ENCODE results near the gene KIT. TPM values are rescaled to one million over a fixed set of nuclear protein-coding genes. Genes with fewer than 3 reads are reported as not detected.

Gene KIT
- polyA plus RNA-seq, 1 donor (not counting 4 experiments of a cell fraction or from before 2014, with no cell fraction given), result 0.01 TPM

DNA sequence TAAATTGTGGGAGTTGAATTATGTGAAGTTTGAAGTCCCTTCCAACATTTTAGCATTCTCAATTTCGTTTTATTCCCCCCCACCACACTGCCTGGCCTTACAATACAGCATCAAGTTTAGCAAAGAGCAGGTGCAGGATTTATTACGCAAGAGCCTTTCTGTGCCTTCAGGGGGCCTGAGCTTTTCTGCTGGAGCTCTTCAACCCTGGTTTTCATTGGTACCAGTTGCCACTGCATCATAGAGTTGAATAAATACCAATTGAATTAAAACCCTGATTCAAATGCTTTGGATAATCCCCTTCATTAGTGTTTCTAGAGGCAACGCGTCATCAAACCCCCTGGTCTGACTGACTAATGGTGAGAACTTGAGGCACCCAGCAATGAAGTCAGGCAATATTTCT lies 43.6 kb upstream of the KIT start:
- Histone ChIP-seq H3K4me3 (ENCODE audit: control insufficient read depth in 2 of 3, extremely low read depth in 1 of 3, insufficient read depth in 2 of 3, low read depth in 1 of 3, low read length in 3 of 3) (no peak overlapping the region), H3K9me3 (ENCODE audit: control insufficient read depth, low read depth, low read length) (no peaks in the 10 kb centered on the region), H3K9me1 (ENCODE audit: control insufficient read depth, extremely low read depth, insufficient read depth, low read length) (no peaks in the 10 kb centered on the region), H3K27ac (ENCODE audit: control insufficient read depth, insufficient read depth, low read length) (no peak overlapping the region), H2AFZ (ENCODE audit: control insufficient read depth, low read length) (no peak overlapping the region), H3K27me3 (ENCODE audit: control insufficient read depth, extremely low read depth, insufficient read depth, low read length) (no peaks in the 10 kb centered on the region), H3K9ac (ENCODE audit: control insufficient read depth, extremely low read depth, insufficient read depth, low read length) (no peak overlapping the region), H3K4me2 (ENCODE audit: control insufficient read depth, extremely low read depth, insufficient read depth, low read depth, low read length) (no peak overlapping the region), H3K36me3 (ENCODE audit: control insufficient read depth in 2 of 2, extremely low read depth in 1 of 2, insufficient read depth in 2 of 2, low read length in 2 of 2) (no peaks in the 10 kb centered on the region), H3K4me1 (ENCODE audit: control insufficient read depth, extremely low read depth, insufficient read depth, low read length) (no peaks in the 10 kb centered on the region), H3K79me2 (ENCODE audit: control insufficient read depth, insufficient read depth, low read length) (no peaks in the 10 kb centered on the region), H4K20me1 (ENCODE audit: control insufficient read depth, extremely low read depth, insufficient read depth, low read length) (no peaks in the 10 kb centered on the region)
- FAIRE-seq (no peak), DNase-seq (ENCODE audit: low read depth, low spot score) (no peak)
- TF ChIP-seq, protein P1, sequence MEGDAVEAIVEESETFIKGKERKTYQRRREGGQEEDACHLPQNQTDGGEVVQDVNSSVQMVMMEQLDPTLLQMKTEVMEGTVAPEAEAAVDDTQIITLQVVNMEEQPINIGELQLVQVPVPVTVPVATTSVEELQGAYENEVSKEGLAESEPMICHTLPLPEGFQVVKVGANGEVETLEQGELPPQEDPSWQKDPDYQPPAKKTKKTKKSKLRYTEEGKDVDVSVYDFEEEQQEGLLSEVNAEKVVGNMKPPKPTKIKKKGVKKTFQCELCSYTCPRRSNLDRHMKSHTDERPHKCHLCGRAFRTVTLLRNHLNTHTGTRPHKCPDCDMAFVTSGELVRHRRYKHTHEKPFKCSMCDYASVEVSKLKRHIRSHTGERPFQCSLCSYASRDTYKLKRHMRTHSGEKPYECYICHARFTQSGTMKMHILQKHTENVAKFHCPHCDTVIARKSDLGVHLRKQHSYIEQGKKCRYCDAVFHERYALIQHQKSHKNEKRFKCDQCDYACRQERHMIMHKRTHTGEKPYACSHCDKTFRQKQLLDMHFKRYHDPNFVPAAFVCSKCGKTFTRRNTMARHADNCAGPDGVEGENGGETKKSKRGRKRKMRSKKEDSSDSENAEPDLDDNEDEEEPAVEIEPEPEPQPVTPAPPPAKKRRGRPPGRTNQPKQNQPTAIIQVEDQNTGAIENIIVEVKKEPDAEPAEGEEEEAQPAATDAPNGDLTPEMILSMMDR (optimal IDR thresholded peaks at IDR 0.05 in 1 of 3, IDR thresholded peaks at IDR 0.05 in 1 of 3, conservative IDR thresholded peaks at IDR 0.05 in 1 of 3; ENCODE audit: extremely low read depth in 1 of 3, insufficient read depth in 2 of 3, low read length in 3 of 3), result no peak
- no peak for TF ChIP-seq EZH2 (IDR thresholded peaks at IDR 0.05; ENCODE audit: low read length)
- dilution Hi-C loops (cut with MboI; ENCODE audit: extremely low pct_ligation_motif_present, low sequenced_read_pairs), result no loop called here

DNA sequence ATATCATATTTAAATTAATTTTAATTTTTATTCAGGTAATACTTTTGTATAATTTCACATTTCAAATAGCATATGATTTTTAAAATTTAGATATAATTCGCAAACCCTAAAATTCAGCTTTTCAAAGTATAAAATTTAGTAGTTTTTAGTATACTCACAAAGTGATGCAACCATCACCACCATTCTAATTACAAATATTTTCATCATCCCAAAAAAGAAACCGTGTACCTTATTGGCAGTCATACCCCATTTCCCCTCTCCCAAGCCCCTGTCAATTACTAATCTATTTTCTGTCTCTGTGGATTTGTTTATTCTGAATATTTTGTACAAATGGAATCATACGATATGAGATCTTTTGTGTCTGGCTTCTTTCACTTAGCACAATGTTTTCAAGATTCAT lies 37.0 kb upstream of the KIT start:
- DNase-seq (ENCODE audit: low read depth, low spot score) (no peak), FAIRE-seq (no peak)
- Histone ChIP-seq H3K27me3 (ENCODE audit: control insufficient read depth, extremely low read depth, insufficient read depth, low read length) (no peaks in the 10 kb centered on the region), H3K36me3 (ENCODE audit: control insufficient read depth in 2 of 2, extremely low read depth in 1 of 2, insufficient read depth in 2 of 2, low read length in 2 of 2) (no peaks in the 10 kb centered on the region), H3K9me1 (ENCODE audit: control insufficient read depth, extremely low read depth, insufficient read depth, low read length) (no peaks in the 10 kb centered on the region), H3K4me3 (ENCODE audit: control insufficient read depth in 2 of 3, extremely low read depth in 1 of 3, insufficient read depth in 2 of 3, low read depth in 1 of 3, low read length in 3 of 3) (no peak overlapping the region), H4K20me1 (ENCODE audit: control insufficient read depth, extremely low read depth, insufficient read depth, low read length) (no peaks in the 10 kb centered on the region), H3K9ac (ENCODE audit: control insufficient read depth, extremely low read depth, insufficient read depth, low read length) (no peak overlapping the region), H3K27ac (ENCODE audit: control insufficient read depth, insufficient read depth, low read length) (no peak overlapping the region), H2AFZ (ENCODE audit: control insufficient read depth, low read length) (no peak overlapping the region), H3K79me2 (ENCODE audit: control insufficient read depth, insufficient read depth, low read length) (no peaks in the 10 kb centered on the region), H3K9me3 (ENCODE audit: control insufficient read depth, low read depth, low read length) (no peaks in the 10 kb centered on the region), H3K4me1 (ENCODE audit: control insufficient read depth, extremely low read depth, insufficient read depth, low read length) (no peaks in the 10 kb centered on the region), H3K4me2 (ENCODE audit: control insufficient read depth, extremely low read depth, insufficient read depth, low read depth, low read length) (no peak overlapping the region)
- dilution Hi-C loops (cut with MboI; ENCODE audit: extremely low pct_ligation_motif_present, low sequenced_read_pairs), result no loop called here
- TF ChIP-seq, protein P1 (optimal IDR thresholded peaks at IDR 0.05 in 1 of 3, IDR thresholded peaks at IDR 0.05 in 1 of 3, conservative IDR thresholded peaks at IDR 0.05 in 1 of 3; ENCODE audit: extremely low read depth in 1 of 3, insufficient read depth in 2 of 3, low read length in 3 of 3), result no peak
- no peak for TF ChIP-seq EZH2 (IDR thresholded peaks at IDR 0.05; ENCODE audit: low read length)

Measured in keratinocyte (primary cell).